NCI-H510A treated with DMSO at 0.1 percent for 48 hours (cell line): ENCODE data around the gene CPNE7.

Experiments used
- DNase-seq: peaks from one replicate; lab custom pipeline; 2025; lab: John Stamatoyannopoulos, UW

The CPNE7 gene

DNA sequence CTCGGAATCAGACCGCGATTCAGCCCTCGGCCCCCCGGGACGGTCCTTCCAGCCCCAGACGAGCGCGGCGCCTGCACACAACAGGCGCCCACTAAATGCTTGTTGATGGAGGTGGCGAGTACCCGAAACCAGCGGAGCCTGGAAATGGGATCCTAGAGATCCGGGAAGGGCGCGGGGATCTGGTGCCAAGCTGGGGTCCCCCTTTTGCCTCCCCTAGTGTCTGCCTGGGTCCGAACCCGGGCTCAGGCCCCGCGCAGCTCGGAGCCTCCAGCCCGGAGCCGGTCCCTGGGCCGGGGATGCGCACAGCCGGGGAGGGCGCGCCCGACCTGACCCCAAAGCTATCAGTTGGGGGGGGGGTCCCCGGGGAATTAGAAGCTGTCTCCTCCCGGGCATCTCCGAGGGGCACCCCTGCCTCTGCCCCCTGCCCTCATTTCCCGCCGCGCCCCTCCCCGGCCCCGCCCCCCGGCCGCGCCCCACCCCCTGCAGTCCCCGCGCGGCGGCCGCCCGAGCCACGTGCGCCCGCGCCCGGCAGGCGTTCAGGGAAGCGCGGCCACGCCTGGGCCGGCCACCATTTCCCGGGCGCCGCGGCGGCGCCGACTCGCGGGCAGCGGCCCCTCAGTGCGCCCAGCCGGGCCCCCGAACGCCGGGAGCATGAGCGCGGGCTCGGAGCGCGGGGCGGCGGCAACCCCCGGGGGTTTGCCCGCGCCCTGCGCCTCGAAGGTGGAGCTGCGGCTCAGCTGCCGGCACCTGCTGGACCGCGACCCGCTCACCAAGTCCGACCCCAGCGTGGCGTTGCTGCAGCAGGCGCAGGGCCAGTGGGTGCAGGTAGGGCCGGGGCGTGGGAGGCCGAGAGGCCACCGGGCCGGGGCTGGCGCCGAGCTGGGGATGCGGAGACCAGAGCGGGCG lies at the start of gene CPNE7:
Gene CPNE7 (plus strand): TSS at position 512 of the 906 bp plus-strand sequence. CDS start 140 bp downstream, at position 652.
- DNase-seq = no peak

DNA sequence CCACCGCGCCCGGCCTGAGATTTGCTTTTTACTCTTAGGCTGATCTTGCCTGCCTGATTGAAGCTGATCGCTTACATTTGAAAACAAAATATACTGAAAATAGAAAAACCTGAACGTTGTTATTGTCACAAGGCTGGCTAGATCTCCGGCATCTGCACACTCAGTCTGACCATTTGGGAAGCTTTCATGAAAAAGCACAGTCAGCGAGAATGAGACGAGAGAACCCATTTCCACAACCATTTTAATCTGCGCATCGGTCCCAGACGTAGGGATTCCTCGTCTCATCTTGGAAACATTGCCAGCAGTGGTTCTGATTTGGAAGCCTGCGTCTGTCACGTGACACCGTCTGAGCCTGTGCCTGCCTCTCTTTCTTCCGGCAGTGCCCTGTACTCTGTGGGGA lies 46.5 kb upstream of the CPNE7 start:
- no peak for DNase-seq

DNA sequence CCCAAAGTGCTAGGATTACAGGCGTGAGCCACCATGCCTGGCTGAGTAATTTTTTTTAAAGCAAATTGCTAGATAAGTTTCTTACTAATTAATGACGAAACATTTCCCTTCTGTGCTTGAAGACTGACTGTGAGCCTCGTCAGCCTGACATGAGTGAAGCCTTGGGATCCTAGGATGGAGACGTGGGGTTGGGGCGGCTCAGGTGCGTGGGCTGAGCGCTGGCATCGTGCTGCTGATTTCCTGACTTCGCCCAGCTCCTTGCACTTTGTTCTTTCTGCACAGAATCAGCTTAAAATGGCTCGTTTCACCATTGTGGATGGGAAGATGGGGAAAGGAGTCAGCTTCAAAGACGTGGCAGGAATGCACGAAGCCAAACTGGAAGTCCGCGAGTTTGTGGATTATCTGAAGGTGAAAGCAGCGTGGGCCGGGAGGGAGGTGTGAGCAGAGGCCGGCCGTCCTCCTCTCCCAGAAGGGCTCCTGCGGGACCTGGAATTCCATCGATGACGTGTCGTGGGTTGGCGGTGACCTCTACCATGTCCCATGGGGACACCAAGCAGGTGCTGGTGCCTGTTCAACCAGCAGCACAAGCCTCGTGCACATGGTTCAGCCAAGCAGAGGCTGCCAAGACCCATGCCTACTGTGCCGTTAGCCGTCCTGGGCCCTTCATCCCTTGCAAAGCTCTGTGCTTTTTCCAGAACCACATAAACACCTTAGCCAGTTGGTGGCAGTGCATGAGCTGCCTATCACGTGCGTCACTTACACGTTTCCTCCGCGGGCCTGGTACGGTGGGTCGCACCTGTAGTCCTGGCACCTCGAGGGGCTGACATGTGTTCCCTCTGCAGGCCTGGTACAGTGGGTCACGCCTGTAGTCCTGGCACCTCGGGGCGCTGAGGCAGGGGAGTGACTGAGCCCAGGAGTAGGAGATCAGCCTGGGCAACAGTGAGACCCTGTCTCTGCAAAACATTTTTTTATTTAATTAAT lies 44.9 kb upstream of the CPNE7 start:
- no peak for DNase-seq

GRCh38 chr16:89531821-89532526 lies 43.6 kb upstream of the CPNE7 start:
- no peak for DNase-seq

- no peak for DNase-seq
These were observed 41.3 kb upstream of the CPNE7 start for GRCh38 chr16:89534252-89534756.

GRCh38 chr16:89536371-89536770 lies 39.2 kb upstream of the CPNE7 start:
- DNase-seq = no peak

DNA sequence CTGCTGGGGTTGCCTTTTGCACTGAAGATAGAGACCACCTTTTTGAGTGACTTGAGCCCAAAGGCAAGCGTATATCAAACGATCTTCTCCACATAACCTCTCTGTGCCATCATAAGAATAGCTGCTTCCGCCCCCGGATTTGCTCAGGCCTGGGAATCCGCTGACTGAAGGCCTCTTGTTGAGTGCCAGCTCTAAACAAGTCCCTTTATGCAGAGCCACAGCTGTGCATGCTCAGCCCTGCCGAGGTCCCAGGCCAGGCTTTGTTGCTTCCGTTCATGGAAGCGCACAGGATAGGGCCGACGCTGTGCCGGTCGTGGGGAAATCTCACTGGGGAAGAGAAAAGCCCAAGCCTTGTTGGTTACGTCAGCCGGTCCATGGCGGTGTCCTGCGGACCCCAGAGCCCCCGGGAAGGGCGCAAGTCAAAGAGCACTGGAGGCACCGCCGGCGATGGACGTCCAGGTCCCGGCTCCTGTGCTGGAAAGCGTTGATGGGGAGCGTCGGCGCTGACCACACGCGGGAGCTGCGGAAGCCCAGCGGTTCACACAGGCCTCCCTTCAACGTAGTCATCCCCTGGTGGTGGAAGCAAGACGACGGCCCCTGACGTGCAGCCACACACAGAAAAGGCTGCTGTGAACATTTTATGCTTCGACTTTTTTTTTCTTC lies 38.5 kb upstream of the CPNE7 start:
- DNase-seq = no peak

DNA sequence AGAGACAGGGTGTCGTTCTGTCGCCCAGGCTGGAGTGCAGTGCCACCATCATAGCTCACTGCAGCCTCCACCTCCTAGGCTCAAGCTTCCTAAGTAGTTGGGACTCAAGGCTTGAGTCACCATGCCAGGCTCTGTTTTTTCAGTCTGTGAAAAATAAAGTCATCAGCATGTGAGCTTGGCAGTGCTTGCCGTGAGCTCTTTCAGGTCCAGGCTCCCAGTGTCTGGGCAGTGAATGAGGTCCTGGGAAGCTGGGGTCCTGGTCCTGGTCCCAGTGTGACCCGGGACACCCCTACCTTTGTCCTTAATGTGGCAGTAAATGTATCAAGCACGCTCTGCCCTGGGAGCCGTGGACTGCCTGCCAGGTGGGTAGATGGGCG lies 38.0 kb upstream of the CPNE7 start:
- no peak for DNase-seq

GRCh38 chr16:89538286-89538685 lies 37.3 kb upstream of the CPNE7 start:
- no peak for DNase-seq

DNA sequence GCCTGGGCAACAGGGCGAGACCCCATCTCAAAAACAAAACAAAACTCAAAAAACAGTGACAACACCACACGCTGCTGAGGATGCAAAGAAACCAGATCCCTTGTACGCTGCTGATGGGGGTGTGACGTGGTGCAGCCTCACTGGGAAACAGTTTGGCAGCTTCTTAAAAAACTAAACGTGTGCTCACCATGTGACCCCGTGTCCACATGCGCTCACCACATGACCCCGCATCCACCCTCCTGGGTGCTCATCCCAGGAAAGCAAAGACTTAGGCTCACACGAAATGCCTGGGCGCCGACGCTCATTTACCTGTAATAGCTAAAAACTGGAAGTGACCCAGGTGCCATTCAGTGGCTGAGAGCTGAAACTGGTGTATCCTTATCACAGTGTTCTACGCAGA lies 35.0 kb upstream of the CPNE7 start:
- no peak for DNase-seq

DNA sequence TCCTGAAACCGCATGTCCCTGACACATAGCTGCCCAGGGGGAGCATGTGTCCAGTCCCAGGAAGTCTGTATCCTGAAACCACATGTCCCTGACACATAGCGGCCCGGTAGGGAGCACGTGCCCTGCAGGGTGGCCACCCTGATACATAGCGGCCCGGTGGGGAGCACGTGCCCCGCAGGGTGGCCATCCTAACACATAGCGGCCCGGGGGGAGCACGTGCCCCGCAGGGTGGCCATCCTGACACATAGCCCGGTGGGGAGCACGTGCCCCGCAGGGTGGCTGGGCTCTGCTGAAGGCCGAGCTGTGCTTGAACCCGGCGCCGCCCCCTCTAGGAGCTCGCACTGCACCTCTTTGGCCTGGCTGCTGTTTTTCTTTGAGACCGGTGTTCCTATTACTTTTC lies 33.8 kb upstream of the CPNE7 start:
- DNase-seq = no peak

DNA sequence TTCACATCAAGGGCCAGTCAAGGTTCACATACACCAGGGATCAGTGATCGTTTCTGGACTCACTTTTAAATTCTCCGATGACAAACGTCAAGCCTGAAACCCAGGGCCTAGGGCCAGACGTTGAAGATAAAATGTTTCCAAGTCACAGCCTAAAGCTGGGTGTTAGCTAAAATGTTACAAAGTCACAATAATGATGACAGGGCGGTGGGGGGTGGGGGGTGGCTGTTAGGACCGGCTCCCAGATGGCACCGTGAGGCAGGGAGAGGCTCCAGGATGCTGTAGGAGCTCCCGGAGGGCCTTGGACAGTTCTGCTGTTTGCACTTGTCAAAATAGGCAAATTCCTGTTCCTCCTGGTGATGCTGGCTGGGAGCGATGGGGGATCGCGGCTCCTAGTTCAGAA lies 31.4 kb upstream of the CPNE7 start:
- DNase-seq = no peak

DNA sequence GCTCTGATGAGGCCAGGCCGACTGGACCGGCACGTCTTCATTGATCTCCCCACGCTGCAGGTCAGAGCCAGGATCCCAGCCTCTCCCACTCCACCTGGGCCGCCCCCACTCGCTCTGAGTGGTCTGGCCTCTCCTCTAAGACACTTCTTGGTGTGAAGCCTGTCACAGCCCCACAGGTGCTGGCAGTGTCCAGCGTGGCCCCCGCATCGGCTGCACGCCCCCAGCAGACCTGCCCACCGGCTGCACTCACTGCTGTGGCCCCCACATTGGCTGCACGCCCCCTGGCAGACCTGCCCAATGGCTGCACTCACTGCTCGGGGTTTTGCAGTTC lies 30.9 kb upstream of the CPNE7 start:
- DNase-seq = no peak

- no peak for DNase-seq
These were observed 30.3 kb upstream of the CPNE7 start for GRCh38 chr16:89545044-89545830.

GRCh38 chr16:89545831-89546574 lies 29.6 kb upstream of the CPNE7 start:
- no peak for DNase-seq

DNA sequence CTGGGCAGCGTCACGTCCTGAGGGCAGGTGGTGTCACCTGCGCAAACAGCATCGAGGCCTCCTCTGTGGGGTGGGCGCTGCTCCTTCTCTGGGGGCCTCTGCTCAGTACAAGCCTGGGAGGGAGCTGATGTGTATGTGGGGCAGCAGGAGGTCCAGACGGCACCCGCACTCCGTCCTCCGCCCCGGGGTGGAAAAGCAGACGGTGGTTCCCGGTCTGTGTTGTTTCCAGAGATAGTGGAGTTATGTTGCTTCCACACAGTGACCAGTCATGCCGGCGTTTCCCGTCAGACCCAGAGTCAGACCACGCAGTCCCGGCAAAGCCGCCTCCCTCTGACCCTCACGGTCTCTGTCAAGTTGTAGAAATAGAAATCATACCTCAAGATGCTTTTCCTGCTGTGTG lies 28.8 kb upstream of the CPNE7 start:
- no peak for DNase-seq

DNA sequence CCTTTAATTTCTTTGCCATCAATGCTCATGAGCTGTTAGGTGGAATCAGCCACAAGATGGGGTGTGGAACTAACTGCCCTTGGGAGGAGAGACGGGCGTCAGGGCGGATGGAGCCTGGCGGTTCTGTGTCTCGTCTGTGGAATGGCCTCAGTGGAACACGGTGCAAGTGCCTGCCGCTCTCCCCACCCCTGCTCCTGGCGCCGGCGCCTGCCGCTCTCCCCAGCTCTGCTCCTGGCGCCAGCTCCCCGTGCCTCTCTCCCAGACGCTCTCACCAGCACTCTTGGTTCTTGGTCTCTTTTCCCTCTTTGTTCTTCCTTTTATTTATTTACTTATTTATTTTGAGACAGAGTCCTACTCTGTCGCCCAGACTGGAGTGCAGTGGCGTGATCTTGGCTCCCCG lies 28.3 kb upstream of the CPNE7 start:
- no peak for DNase-seq

DNA sequence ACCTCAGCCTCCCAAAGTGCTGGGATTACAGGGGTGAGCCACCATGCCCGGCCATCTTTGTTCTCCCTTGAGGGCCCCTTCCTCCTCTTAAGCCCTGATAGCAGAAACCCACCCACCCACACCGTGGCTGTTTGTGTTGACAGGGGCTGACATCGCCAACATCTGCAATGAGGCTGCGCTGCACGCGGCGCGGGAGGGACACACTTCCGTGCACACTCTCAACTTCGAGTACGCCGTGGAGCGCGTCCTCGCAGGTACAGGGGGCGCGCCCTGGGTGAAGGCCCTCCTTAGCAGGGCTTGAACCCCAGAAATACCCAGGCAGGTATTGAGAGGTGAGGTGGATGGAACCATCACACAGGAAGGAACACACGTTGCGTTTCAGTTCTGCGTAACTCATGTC lies 27.7 kb upstream of the CPNE7 start:
- DNase-seq = no peak

- DNase-seq = no peak
These were observed 27.1 kb upstream of the CPNE7 start for GRCh38 chr16:89548344-89549006.
